HG03469 (cell line): ENCODE data around the gene ING3.

ENCODE experiments used
- ATAC-seq: cut with Tn5 transposase; IDR thresholded peaks from one replicate; pipeline ENCODE4 v1.9.1; 2021; ENCODE audit warnings: mild to moderate bottlenecking, moderate library complexity, moderate number of reproducible peaks; ENCODE audit not compliant: unreplicated experiment

The ING3 gene

GRCh38 chr7:121023683-121024511 lies 73.3 kb downstream of the ING3 start:
- no peak for ATAC-seq

GRCh38 chr7:121024611-121025010 lies 74.0 kb downstream of the ING3 start:
- no peak for ATAC-seq

GRCh38 chr7:121026159-121026558 lies 75.6 kb downstream of the ING3 start:
- no peak for ATAC-seq

GRCh38 chr7:121026577-121027111 lies 76.1 kb downstream of the ING3 start:
- no peak for ATAC-seq
